Heart left ventricle (tissue), 16 donors: ENCODE measurements around the gene VPREB3. TPM values are rescaled to one million over a fixed set of nuclear protein-coding genes. Genes with fewer than 3 reads are reported as not detected.

Experiments
- ATAC-seq, 4 donors: fragments of 200-7000 bp; cut with Tn5 transposase; one replicate each; pipeline ENCODE4 v1.9.1; 2020 to 2022; ENCODE audit warnings: moderate library complexity in 4 of 4, mild to moderate bottlenecking in 3 of 4, moderate number of reproducible peaks in 1 of 4
- DNase-seq, 5 donors: peaks; one replicate each; pipeline ENCODE4 v3.0.0-alpha.2; 2020
- H3K27ac ChIP-seq, 12 donors: fragments of 200-600 bp; sonication (generic) in 4 of 12; one replicate each; pipeline versions ENCODE4 v1.5.0 to v1.8.0; 2016 to 2022; ENCODE audit warnings: mild to moderate bottlenecking in 2 of 12
- H3K27me3 ChIP-seq, 9 donors: fragments of 200-600 bp; sonication (generic) in 2 of 9; one replicate each; pipeline versions ENCODE4 v1.5.1 to v1.8.0; 2016 to 2022; ENCODE audit warnings: mild to moderate bottlenecking in 3 of 9
- H3K36me3 ChIP-seq, 9 donors: fragments of 200-600 bp; sonication (generic) in 2 of 9; one replicate each; pipeline versions ENCODE4 v1.5.0 to v1.8.0; 2018 to 2022; ENCODE audit warnings: mild to moderate bottlenecking in 2 of 9
- H3K4me1 ChIP-seq, 12 donors: fragments of 200-600 bp; sonication (generic) in 4 of 12; one replicate each; pipeline versions ENCODE4 v1.5.0 to v1.8.0; 2016 to 2022; ENCODE audit warnings: mild to moderate bottlenecking in 3 of 12
- H3K4me3 ChIP-seq, 12 donors: fragments of 200-600 bp; sonication (generic) in 4 of 12; one replicate each; pipeline versions ENCODE4 v1.5.0 to v1.8.0; 2017 to 2022; ENCODE audit warnings: mild to moderate bottlenecking in 9 of 12, moderate library complexity in 4 of 12
- H3K9me3 ChIP-seq, 12 donors: fragments of 200-600 bp; sonication (generic) in 4 of 12; one replicate each; pipeline versions ENCODE4 v1.5.0 to v1.8.0; 2016 to 2022; ENCODE audit warnings: mild to moderate bottlenecking in 1 of 12
- CTCF ChIP-seq, 12 donors: fragments of 200-600 bp; sonication (generic) in 4 of 12; IDR thresholded peaks; one replicate each; pipeline versions ENCODE4 v1.5.0 to v1.8.0; 2018 to 2022; ENCODE audit warnings: antibody characterized with exemption in 12 of 12, mild to moderate bottlenecking in 5 of 12
- POLR2A ChIP-seq, 2 donors: fragments of 450-650 bp; IDR thresholded peaks; one replicate each; pipeline ENCODE4 v1.6.1; 2017; ENCODE audit warnings: antibody characterized with exemption in 2 of 2, mild to moderate bottlenecking in 2 of 2, moderate library complexity in 2 of 2
- WGBS, 4 donors: extraction: QIAGEN DNeasy Blood & Tissue Kit in 2 of 4; methylation state at CpG; one replicate each; pipeline versions ENCODE4 v1.1.5 to v1.1.7; 2013 to 2018; 5-methylcytosine and 5-hydroxymethylcytosine counted together
- intact Hi-C, 10 donors: fragments of 100-400 bp; cut with DNase I; formaldehyde crosslinking; loops; one replicate each; pipeline versions ENCODE4 v1.11.1 to v1.14.2; 2022
- polyA plus RNA-seq, 2 donors: library from polyadenylated mRNA; stranded (reverse); fragments of 200-250 nt; gene quantifications; one replicate each; pipeline ENCODE4 v1.2.3, GENCODE V29; 2013
- total RNA-seq, 9 donors: library from RNA; depleted of rRNA in 2 of 9; stranded (reverse); fragments of >200 nt in 2 of 9; fragmentation: NEBNext Ultra II Directional in 3 of 9; extraction: Animal tissue kit (Norgen Biotek cat#: 25700) in 3 of 9; gene quantifications; one replicate each; pipeline versions ENCODE4 v1.1.0 to v1.2.4, GENCODE V29; 2016 to 2023
- donor health status: ischemic (EF 13 %, LVEDD 7.1; RV severe dilation, severe dysfunction).
- donor health status: healthy with polysubstance abuse.
- donor health status: DM: no; HTN: yes; CAD: no.
- donor health status: DM: no; HTN: no; CAD: no.
- donor health status: ischemic (EF 25% LVEDD 6.9; RV normal size, moderate dysfunction).
- donor health status: ischemic (EF 25% LVEDD 5.7; RV mildly dilated, moderate dysfunction).
- donor health status: healthy.
- donor health status: DM: yes; HTN: yes; CAD: no.
- donor health status: ischemic (EF 35%, LVEDD 5.7; RV mildly dilated, moderate dysfunction).
- donor health status: nonischemic (EF 11% LVEDD 7.7; RV severe dilation, severe dysfunction).
- donor health status: DM: yes; HTN: yes; CAD: no.
- donor health status: PGD.
- donor health status: ischemic (EF 29% LVEDD 5.4; RV normal size, mild dysfunction).
- donor health status: nonischemic (EF 23%, LVEDD 6.1; RV moderate dilation, normal function).

Gene VPREB3
- total and polyA plus RNA-seq, 11 donors: 0.63 to 3.2 (median 0.77) TPM; not detected in 3

DNA sequence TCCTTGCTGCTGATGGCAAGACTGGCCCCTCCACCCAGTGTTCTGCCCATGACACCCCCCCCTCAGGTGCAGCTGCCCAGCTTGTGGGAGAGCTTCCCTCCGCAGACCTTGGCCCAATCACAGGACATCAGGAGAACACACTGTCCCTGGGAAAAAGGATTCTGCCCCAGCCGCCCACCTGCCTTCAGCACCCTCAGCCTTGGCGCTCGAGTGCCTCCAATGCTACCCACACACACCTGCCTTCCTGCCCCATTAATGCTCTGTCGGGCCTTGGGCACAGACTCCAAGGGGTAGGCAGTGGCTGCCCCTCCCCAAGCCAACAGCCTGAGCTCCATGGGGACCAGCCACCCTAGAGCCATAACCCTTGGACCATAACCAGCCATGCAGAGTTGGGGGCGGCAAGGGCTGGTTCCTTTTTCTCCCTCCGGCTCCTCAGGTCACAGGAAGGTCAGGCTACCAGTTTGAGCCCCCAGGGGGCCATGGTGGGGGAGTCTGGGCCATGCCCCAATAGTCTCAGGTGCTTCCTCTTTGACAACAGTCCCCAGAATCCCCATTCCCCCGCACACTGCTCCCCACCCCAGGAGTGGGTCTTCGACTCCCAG lies 2.0 kb downstream of the VPREB3 start:
- no peak for ATAC-seq
- intact Hi-C loops: loop anchor here in 1 of 10 donors (5.0 kb wide), 1 partner anchor 35 kb away; no protein-coding TSS in a partner anchor

DNA sequence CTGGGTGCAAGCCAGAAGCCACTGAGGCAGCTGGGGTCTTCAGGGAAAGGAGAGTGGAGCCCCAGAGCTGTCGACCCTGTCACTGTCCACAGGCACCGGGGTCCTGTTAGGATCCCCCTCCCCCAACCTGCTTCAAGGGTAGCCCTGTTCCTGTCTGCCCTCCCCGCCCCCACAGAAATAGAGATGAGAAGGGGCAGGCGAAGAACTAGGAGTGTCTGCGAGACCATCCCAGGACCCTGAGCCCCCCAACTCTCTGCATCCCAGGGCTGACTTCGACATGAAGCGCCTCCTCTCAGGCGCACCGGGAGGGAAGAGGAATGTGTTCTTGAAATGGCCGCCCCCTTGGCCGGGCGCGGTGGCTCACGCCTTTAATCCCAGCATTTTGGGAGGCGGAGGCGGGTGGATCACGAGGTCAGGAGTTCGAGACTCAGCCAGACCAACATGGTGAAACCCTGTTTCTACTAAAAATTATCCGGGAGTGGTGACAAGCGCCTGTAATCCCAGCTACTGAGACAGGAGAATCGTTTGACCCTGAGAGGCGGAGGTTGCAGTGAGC lies 2.7 kb downstream of the VPREB3 start:
- peak overlapping the region; percentile 46 to 81 (median 71) for H3K4me3 ChIP-seq
- H3K27me3 ChIP-seq: no peaks in the 10 kb centered on the region
- ATAC-seq (peak; percentile 8 to 50 (median 44)), DNase-seq (peak in 1 of 5 donors; percentile 44)
- peak overlapping the region; percentile 63 to 92 (median 86) for H3K27ac ChIP-seq
- H3K4me1 ChIP-seq: peaks cover 0 to 22% (median 8%) of the 10 kb centered on the region in 12 donors
- WGBS, 4 donors: 19 to 41% (median 36%) methylated on average over 16 to 22 of the region's 22 CpGs
- H3K36me3 ChIP-seq: no peaks in the 10 kb centered on the region
- intact Hi-C loops: loop anchor here in 1 of 10 donors (5.0 kb wide), 1 partner anchor 34 kb away; no protein-coding TSS in a partner anchor
- TF ChIP-seq POLR2A (IDR thresholded peaks at IDR 0.05) (no peak), CTCF (IDR thresholded peaks at IDR 0.05) (no peak)
- no peaks in the 10 kb centered on the region for H3K9me3 ChIP-seq

More for the DNA sequence above, 2.0 kb downstream of the VPREB3 start:
- Histone ChIP-seq H3K4me1 (peaks cover 0 to 22% (median 8%) of the 10 kb centered on the region in 12 donors), H3K36me3 (no peaks in the 10 kb centered on the region), H3K27me3 (no peaks in the 10 kb centered on the region), H3K4me3 (no peak overlapping the region), H3K9me3 (no peaks in the 10 kb centered on the region), H3K27ac (no peak overlapping the region)
- peak in 1 of 5 donors; percentile 48 for DNase-seq
- 78 to 89% (median 87%) methylated on average over 9 of the region's 9 CpGs for WGBS, 4 donors
- no peak for TF ChIP-seq POLR2A (IDR thresholded peaks at IDR 0.05)
- no peak for TF ChIP-seq CTCF (IDR thresholded peaks at IDR 0.05)

DNA sequence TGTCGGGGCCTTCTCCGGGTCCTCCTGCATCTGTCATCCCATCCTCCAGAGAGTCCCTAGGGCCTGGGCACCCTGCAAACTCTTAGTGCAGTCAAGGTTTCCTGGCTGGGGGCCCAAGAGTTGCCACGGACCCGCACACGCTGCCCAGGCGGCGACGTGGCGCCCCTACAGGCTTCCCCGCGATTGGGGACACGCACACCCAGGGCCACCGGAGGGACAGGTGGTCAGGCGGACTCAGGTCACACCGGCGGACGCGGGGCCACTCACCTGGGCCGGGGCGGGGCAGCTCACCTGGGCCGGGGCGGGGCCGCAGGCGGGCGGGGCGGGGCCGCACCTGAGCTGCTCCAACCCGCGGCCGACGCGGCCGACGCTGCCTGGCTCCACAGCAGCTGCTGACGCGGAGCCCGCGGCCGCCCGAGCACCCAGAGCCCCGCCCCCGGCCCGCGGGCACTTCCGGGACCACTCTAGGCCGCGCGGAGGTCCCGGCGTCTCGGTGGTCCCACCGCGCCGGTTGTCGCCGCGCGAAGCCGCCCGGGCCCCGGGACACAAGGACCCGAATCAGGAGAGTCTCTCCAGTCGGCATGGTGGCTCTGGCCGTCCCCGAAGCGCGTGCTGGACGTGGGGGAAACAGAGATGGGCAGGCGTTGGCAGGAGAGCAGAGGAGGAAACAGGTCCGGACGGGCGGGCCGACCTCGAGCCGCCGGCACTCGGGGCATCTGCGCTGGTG lies 3.3 kb downstream of the VPREB3 start, which contains the start of gene ZNF70:
TSS of gene ZNF70 (minus strand) at position 399 of the 727 bp plus-strand sequence. CDS start 5,972 bp downstream, outside the sequence.
- Histone ChIP-seq H3K9me3 (no peaks in the 10 kb centered on the region), H3K36me3 (no peaks in the 10 kb centered on the region), H3K4me1 (peaks cover 0 to 22% (median 8%) of the 10 kb centered on the region in 12 donors), H3K27ac (peak within 1 kb of the TSS; percentile 63 to 92 (median 86)), H3K4me3 (peak within 1 kb of the TSS; percentile 46 to 81 (median 71)), H3K27me3 (no peaks in the 10 kb centered on the region)
- ATAC-seq: peak; percentile 78 to 96 (median 91)
- 0 to 1% (median 1%) methylated on average over 15 to 78 of the region's 78 CpGs for WGBS, 4 donors
- intact Hi-C loops: loop anchor here in 1 of 10 donors (5.0 kb wide), 1 partner anchor 34 kb away; no protein-coding TSS in a partner anchor
- peak; percentile 86 to 93 (median 87) for DNase-seq
- TF ChIP-seq POLR2A (IDR thresholded peaks at IDR 0.05): peak in 1 of 2 donors; percentile 55
- peak in 4 of 12 donors; percentile 5 to 37 (median 32) for TF ChIP-seq CTCF (IDR thresholded peaks at IDR 0.05)
